ENCODE data around the gene PHYH. TPM values are rescaled to one million over a fixed set of nuclear protein-coding genes. Genes with fewer than 3 reads are reported as not detected.

Gene PHYH
- total and polyA plus RNA-seq, 2 of the 4 experiments (the other 2 are of a cell fraction): 10.9 to 13.4 TPM

DNA sequence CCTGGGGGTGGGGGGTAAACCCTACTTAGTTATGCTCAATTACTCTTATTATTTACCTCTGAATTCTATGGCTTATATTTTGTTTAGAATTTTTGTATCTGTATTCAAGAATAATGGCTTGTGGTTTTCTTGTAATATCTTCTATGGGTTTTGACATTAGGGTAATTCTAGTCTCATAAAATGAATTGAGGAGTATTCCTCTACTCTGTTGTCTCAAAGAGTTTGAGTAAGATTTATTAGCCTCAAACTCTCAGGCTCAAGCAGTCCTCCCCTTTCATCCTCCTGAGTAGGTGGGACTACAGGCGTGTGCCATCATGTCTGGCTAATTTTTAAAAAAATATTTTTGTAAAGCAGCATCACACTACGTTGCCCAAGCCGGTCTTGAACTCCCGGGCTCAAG is 46.1 kb downstream of the PHYH start:
- Histone ChIP-seq H3K9me3 (ENCODE audit: control insufficient read depth, insufficient read depth, low read length) (no peaks in the 10 kb centered on the region), H2BK15ac (ENCODE audit: low read depth, low read length) (no peak overlapping the region), H4K20me1 (ENCODE audit: insufficient read depth, low read length) (no peaks in the 10 kb centered on the region), H2AK5ac (ENCODE audit: low read depth, low read length) (no peak overlapping the region), H2BK20ac (ENCODE audit: low read depth, low read length) (no peak overlapping the region), H2AK9ac (replicated peaks; ENCODE audit: low read depth, low read length, poor library complexity) (no peak overlapping the region), H3K4ac (ENCODE audit: low read depth, low read length) (no peak overlapping the region), H3K14ac (replicated peaks; ENCODE audit: low read depth, low read length) (no peak overlapping the region), H3K4me3 (ENCODE audit: insufficient read depth, low read depth, low read length) (no peak overlapping the region), H4K91ac (ENCODE audit: insufficient read depth, low read depth, low read length) (no peak overlapping the region), H3K4me1 (ENCODE audit: control insufficient read depth, insufficient read depth, low read length) (no peaks in the 10 kb centered on the region), H3K9ac (ENCODE audit: low read depth, low read length) (no peak overlapping the region), H3K9me1 (ENCODE audit: insufficient read depth, low read length) (no peaks in the 10 kb centered on the region), H3K56ac (ENCODE audit: extremely low read depth, insufficient read depth, low read length) (no peak overlapping the region), H2BK5ac (ENCODE audit: low read depth, low read length, poor library complexity, severe bottlenecking) (no peak overlapping the region), H3K79me1 (ENCODE audit: low read depth in 1 of 2, low read length in 2 of 2) (no peaks in the 10 kb centered on the region), H2BK120ac (ENCODE audit: low read depth, low read length) (no peak overlapping the region), H3K18ac (ENCODE audit: low read depth, low read length) (no peak overlapping the region), H3K23ac (ENCODE audit: low read depth, low read length) (no peak overlapping the region), H3K27ac (ENCODE audit: insufficient read depth, low read length) (no peak overlapping the region), H3K27me3 (ENCODE audit: control insufficient read depth, insufficient read depth, low read length) (peaks cover 11% of the 10 kb centered on the region), H4K8ac (ENCODE audit: low read depth in 2 of 2, low read length in 2 of 2) (no peak overlapping the region), H3K4me2 (ENCODE audit: low read depth, low read length) (no peak overlapping the region), H3K36me3 (ENCODE audit: control insufficient read depth, insufficient read depth, low read length) (no peaks in the 10 kb centered on the region), H2AFZ (replicated peaks; ENCODE audit: low read length, poor library complexity) (no peak overlapping the region), H4K5ac (ENCODE audit: low read depth, low read length) (no peak overlapping the region)
- in situ Hi-C loops (cut with MboI; ENCODE audit: low sequenced_read_pairs): no loop called here
- intact Hi-C loops (cut with micrococcal nuclease): no loop called here
- ChIA-PET CTCF (no interaction called here), POLR2A (ENCODE audit: unreplicated experiment) (no interaction called here)
- DNase-seq: no peak
- no peak for ATAC-seq (ENCODE audit: low read depth)
- no peak for TF ChIP-seq NFE2L2 (IDR thresholded peaks at IDR 0.05; ENCODE audit: low read depth, low read length)
- no peak for TF ChIP-seq MAZ (IDR thresholded peaks at IDR 0.05; ENCODE audit: borderline replicate concordance, low read depth, low read length)
- no TSS peak for BruUV-seq (replicated peaks)
- dilution Hi-C loops (cut with HindIII; ENCODE audit: low sequenced_read_pairs, unreplicated experiment): no loop called here
- no CpG with 5 or more reads among the region's 4 CpGs for WGBS, 2 experiments (ENCODE audit: extremely low coverage in 2 of 2, insufficient read length in 1 of 2)
